SH-SY5Y (cell line): Measurements from ENCODE around the gene SERTAD2.

Experiments
- GATA2 ChIP-seq: IDR thresholded peaks from 2 replicates; pipeline ENCODE4 v1.6.1; 2011; ENCODE audit warnings: mild to moderate bottlenecking, low read depth, low read length
- GATA3 ChIP-seq: IDR thresholded peaks from 2 replicates; pipeline ENCODE4 v1.6.1; 2011; ENCODE audit warnings: low read depth, mild to moderate bottlenecking, low read length, moderate library complexity

DNA sequence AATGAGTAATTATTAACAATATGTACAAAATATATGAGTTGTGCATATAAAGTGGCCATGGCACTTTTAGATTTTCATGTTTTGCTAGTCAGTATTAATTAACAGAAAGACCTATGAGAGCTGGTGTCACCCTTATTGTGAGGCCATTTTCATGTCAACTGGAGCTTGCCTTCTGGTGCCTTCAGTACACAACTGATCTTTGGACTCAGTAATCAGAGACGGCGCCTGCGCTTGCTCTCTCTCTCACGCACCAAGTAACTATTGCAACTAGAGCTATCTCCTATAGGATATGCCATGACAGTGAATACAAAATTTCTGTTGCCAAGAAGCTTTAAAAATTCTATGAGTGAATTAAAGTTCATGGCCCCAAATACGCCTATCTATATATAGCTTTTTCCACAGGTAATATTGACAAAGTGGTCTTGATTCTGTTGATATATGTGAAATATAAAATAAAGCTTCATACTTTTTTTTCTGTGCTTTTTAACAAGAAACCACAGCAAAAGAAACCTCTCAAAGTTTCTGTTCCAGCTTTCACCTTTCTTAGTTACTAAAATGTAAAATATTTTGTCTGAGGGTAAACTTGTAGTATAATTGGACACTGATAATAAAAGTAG lies 2.9 kb downstream of the SERTAD2 start:
- TF ChIP-seq GATA2 (no peak), GATA3 (no peak)
